Cardiac fibroblast (primary cell): Measurements from ENCODE around the gene CLINT1.
A peak's percentile ranks its signal among the peaks of the same experiment; 100 is the strongest.
"Not testable (repeated sequence)": the region's sequence is repeated elsewhere in the genome, so short reads cannot be mapped to it uniquely, and the experiment has no call there.

Experiments used
- DNase-seq, 2 donors: peaks; one replicate each; pipeline versions ENCODE4 v3.0.0 to v3.0.0-alpha.2; 2010; ENCODE audit warnings: low read depth in 2 of 2
- H3K4me3 ChIP-seq, 2 donors: replicated peaks in 1 of 2; 1 replicate in 1 of 2; 2 replicates in 1 of 2; pipeline ENCODE4 v1.5.1; 2011; ENCODE audit warnings: low read depth in 2 of 2, low read length in 2 of 2, mild to moderate bottlenecking in 2 of 2, moderate library complexity in 1 of 2
- CTCF ChIP-seq: IDR thresholded peaks from one replicate; pipeline ENCODE4 v1.5.1; 2011; ENCODE audit warnings: low read depth, mild to moderate bottlenecking, low read length, inconsistent platforms

Gene CLINT1

GRCh38 chr5:157892974-157893373 lies 34.0 kb upstream of the CLINT1 start:
- no peak for DNase-seq
- H3K4me3 ChIP-seq: no peak overlapping the region
- no peak for TF ChIP-seq CTCF

- no peak for TF ChIP-seq CTCF
- DNase-seq: peak in 1 of 2 donors; percentile 3
- no peak overlapping the region for H3K4me3 ChIP-seq
Observed at GRCh38 chr5:157890836-157891597, 32.1 kb upstream of the CLINT1 start.

DNA sequence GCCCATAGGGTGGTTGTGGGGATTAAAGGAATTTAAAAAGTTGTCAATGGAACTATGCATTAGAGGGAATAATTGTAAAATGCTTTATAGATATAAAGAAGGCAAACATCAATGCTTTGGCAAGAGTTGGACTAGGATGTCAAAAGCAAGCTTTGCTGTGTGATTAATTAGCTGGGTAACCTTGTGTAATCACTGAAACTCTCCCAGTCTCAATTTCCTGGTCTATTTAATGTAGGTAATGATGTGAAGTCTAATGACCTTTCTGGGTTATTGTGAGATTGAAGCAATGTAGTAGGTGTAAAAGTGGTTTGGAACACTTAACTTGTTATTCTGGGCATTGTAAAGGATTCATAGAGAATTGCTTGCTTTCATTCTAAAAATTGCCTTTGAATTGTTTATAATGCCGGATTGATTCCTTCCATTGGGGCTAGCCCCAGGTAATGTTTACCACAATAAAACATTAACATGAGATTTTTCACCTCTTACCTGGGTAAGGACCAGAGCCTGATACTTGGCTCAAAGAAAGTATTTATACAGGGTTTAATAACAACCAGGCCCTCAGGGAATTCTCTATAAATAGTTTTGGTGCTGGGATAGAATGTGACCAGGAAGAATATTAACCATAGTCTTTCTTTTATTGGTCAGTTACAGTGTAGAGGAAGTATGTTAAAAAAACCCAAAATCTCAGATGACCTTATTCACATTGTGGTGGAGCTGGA lies 30.0 kb upstream of the CLINT1 start:
- no peak overlapping the region for H3K4me3 ChIP-seq
- no peak for TF ChIP-seq CTCF
- no peak for DNase-seq

DNA sequence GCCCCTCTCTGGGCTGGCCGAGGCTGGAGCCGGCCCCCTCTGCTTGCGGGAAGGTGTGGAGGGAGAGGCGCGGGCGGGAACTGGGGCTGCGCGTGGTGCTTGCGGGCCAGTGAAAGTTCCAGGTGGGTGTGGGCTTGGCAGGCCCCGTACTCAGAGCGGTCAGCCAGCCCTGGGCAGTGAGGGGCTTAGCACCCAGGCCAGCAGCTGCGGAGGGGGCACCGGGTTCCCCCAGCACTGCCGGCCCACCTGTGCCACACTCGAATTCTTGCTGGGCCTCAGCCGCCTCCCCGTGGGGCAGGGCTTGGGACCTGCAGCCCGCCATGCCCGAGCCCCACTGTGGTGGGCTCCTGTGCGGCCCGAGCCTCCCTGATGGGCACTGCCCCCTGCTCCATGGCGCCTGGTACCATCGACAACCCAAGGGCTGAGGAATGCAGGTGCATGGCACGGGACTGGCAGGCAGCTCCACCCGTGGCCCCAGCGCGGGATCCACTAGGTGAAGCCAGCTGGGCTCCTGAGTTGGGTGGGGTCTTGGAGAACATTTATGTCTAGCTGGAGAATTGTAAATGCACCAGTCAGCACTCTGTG lies 27.9 kb upstream of the CLINT1 start:
- DNase-seq: no peak
- no peak for TF ChIP-seq CTCF
- H3K4me3 ChIP-seq: no peak overlapping the region

GRCh38 chr5:157885051-157885450 lies 26.1 kb upstream of the CLINT1 start:
- H3K4me3 ChIP-seq, DNase-seq: not testable (repeated sequence)

DNA sequence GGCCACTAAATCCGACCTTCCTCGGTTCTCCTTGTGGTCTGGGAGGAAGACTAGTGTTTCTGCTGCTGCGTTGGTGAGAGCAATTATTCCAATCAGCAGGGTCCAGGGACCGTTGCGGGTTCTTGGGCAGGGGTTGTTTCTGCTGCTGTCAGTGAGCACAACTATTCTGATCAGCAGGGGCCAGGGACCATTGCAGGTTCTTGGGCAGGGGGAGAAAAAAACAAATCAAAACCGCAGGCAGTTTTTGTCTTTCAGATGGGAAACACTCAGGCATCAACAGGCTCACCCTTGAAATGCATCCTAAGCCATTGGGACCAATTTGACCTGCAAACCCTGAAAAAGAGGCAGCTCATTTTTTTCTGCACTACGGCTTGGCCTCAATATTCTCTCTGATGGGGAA lies 22.6 kb upstream of the CLINT1 start:
- DNase-seq, H3K4me3 ChIP-seq: not testable (repeated sequence)

DNA sequence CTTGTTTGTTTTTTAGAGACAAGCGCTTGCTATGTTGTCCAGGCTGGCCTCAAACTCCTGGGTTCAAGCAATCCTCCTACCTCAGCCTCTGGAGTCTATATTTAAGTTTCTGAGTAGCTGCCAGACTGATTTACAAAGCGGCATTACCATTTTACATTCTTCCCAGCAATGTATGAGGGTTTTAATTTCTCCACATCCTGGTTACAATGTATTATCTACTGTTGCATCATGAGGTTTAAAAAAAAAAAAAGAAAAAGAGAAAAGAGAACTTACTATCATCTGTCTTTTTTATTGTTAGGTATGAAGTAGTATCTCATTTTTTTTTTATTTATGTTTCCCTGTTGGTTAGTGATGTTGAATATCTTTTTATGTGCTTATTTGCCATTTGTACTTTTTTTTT lies 18.9 kb upstream of the CLINT1 start:
- no peak for TF ChIP-seq CTCF
- no peak for DNase-seq
- no peak overlapping the region for H3K4me3 ChIP-seq
